Activated CD8-positive, alpha-beta T cell treated with anti-CD3 and anti-CD28 coated beads, Interleukin-2, amount 10 ng/mL, durations not matched to agents 7 days and 5 days (primary cell): ENCODE measurements around the gene TTC39C. TPM values are rescaled to one million over a fixed set of nuclear protein-coding genes. Genes with fewer than 3 reads are reported as not detected.
A peak's percentile ranks its signal among the peaks of the same experiment; 100 is the strongest.
"Not testable (repeated sequence)": the region's sequence is repeated elsewhere in the genome, so short reads cannot be mapped to it uniquely, and the experiment has no call there.

Experiments
- ATAC-seq: fragments of 150-1000 bp; cut with Tn5 transposase; one replicate; pipeline ENCODE4 v1.10.0; 2021; ENCODE audit warnings: moderate library complexity
- CTCF ChIA-PET: fragments of 350-600 bp; sonication (Branson Sonifier 250); formaldehyde crosslinking; loops from one replicate; lab custom pipeline; 2021; ENCODE audit warnings: antibody characterized with exemption; lab: Charles Lee
- POLR2A ChIA-PET: fragments of 350-600 bp; sonication (Branson Sonifier 250); formaldehyde crosslinking; loops from one replicate; lab custom pipeline; 2021; ENCODE audit warnings: antibody characterized with exemption; lab: Charles Lee
- DNase-seq: peaks from one replicate; pipeline ENCODE4 v3.0.0-alpha.2; 2020
- H3K27ac Mint-ChIP-seq: one replicate; pipeline ENCODE4 v1.8.0; 2021; ENCODE audit warnings: mild to moderate bottlenecking, mixed read lengths
- H3K27me3 Mint-ChIP-seq: one replicate; pipeline ENCODE4 v1.8.0; 2021; ENCODE audit warnings: low read depth, mixed read lengths
- H3K36me3 Mint-ChIP-seq: one replicate; pipeline ENCODE4 v1.8.0; 2021; ENCODE audit warnings: low read depth, mixed read lengths
- H3K4me1 Mint-ChIP-seq: one replicate; pipeline ENCODE4 v1.8.0; 2021; ENCODE audit warnings: low read depth, mixed read lengths
- H3K4me3 Mint-ChIP-seq: one replicate; pipeline ENCODE4 v1.8.0; 2021; ENCODE audit warnings: mild to moderate bottlenecking, mixed read lengths
- H3K9me3 Mint-ChIP-seq: one replicate; pipeline ENCODE4 v1.8.0; 2022; ENCODE audit warnings: mixed read lengths; ENCODE audit not compliant: insufficient read depth
- total RNA-seq, 2 experiments: library from RNA; stranded (reverse); gene quantifications; one replicate each; pipeline ENCODE4 v1.2.3, GENCODE V29; 2021

Gene TTC39C
- total RNA-seq, 2 experiments from 2014 or later, result 71.5 to 72.2 TPM

- H3K4me3 Mint-ChIP-seq, POLR2A ChIA-PET, H3K4me1 Mint-ChIP-seq, H3K36me3 Mint-ChIP-seq, CTCF ChIA-PET, H3K9me3 Mint-ChIP-seq, H3K27me3 Mint-ChIP-seq, H3K27ac Mint-ChIP-seq, DNase-seq, ATAC-seq: not testable (repeated sequence)
Observed at GRCh38 chr18:24149591-24149990, 135.0 kb downstream of the TTC39C start.

GRCh38 chr18:24153397-24153796, 138.8 kb downstream of the TTC39C start:
- H3K4me1 Mint-ChIP-seq, result no peaks in the 10 kb centered on the region
- ChIA-PET CTCF (no interaction called here), POLR2A (no interaction called here)
- no peaks in the 10 kb centered on the region for H3K9me3 Mint-ChIP-seq
- peaks cover 5% of the 10 kb centered on the region for H3K27me3 Mint-ChIP-seq
- no peak overlapping the region for H3K27ac Mint-ChIP-seq
- H3K36me3 Mint-ChIP-seq, result no peaks in the 10 kb centered on the region
- DNase-seq (no peak), ATAC-seq (no peak)
- H3K4me3 Mint-ChIP-seq, result no peak overlapping the region

DNA sequence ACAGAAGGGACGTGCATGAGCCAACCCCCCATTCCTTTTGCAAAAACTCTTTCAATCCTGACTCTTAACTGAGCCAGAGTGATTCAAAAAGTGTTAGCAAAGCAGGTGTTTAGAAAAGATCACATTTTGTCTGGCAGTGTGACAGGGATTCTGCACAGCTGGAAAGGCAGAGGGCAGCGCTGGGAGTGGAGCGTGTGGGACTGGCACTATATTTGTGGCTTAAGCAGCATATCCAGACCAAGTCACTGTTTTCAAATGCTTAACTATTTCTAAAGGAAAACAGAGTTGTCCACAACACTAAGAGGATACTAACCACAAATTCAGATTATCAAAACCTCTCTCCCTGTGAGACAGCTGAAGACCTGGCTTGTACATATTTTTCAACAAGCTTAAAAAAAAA, 143.3 kb downstream of the TTC39C start:
- H3K27ac Mint-ChIP-seq, result no peak overlapping the region

GRCh38 chr18:24160086-24160485, 145.5 kb downstream of the TTC39C start:
- H3K27ac Mint-ChIP-seq, result no peak overlapping the region
- POLR2A ChIA-PET, result no interaction called here
- DNase-seq (no peak), ATAC-seq (no peak)
- no peak overlapping the region for H3K4me3 Mint-ChIP-seq
- CTCF ChIA-PET, result no interaction called here
- H3K36me3 Mint-ChIP-seq, result no peaks in the 10 kb centered on the region
- no peaks in the 10 kb centered on the region for H3K4me1 Mint-ChIP-seq
- H3K9me3 Mint-ChIP-seq, result no peaks in the 10 kb centered on the region
- H3K27me3 Mint-ChIP-seq, result peaks cover 5% of the 10 kb centered on the region

More for the DNA sequence above, 143.3 kb downstream of the TTC39C start:
- DNase-seq (no peak), ATAC-seq (no peak)
- Mint-ChIP-seq H3K36me3 (no peaks in the 10 kb centered on the region), H3K9me3 (no peaks in the 10 kb centered on the region), H3K4me1 (no peaks in the 10 kb centered on the region), H3K27me3 (peaks cover 5% of the 10 kb centered on the region), H3K4me3 (no peak overlapping the region)
- POLR2A ChIA-PET, result no interaction called here
- CTCF ChIA-PET, result interaction anchor here (1.1 kb wide), 1 partner anchor 19 kb away, joined by 3 read pairs; no protein-coding TSS in a partner anchor

DNA sequence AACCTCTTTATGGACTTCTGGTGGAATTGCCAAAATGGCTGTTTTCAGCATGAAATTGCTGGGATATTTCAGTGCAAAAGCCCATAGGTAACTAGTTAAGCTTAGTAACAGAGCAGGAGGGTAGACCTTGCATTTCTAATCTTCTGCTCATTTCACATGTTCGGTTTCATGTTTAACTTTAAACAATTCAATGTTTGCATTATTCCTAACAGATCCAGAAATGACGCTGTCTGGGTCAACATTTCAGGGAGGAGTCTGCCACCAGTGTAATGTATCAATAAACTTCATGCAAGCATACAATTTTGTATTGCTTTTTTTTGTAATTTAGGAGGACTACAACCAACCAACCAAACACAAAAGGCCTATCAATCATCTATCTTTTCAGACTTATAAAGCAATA, 146.8 kb downstream of the TTC39C start:
- DNase-seq, result no peak
- H3K9me3 Mint-ChIP-seq, result no peaks in the 10 kb centered on the region
- ChIA-PET CTCF (no interaction called here), POLR2A (no interaction called here)
- no peak overlapping the region for H3K27ac Mint-ChIP-seq
- H3K27me3 Mint-ChIP-seq, result no peaks in the 10 kb centered on the region
- H3K36me3 Mint-ChIP-seq, result no peaks in the 10 kb centered on the region
- H3K4me1 Mint-ChIP-seq, result no peaks in the 10 kb centered on the region
- no peak for ATAC-seq
- H3K4me3 Mint-ChIP-seq, result no peak overlapping the region

DNA sequence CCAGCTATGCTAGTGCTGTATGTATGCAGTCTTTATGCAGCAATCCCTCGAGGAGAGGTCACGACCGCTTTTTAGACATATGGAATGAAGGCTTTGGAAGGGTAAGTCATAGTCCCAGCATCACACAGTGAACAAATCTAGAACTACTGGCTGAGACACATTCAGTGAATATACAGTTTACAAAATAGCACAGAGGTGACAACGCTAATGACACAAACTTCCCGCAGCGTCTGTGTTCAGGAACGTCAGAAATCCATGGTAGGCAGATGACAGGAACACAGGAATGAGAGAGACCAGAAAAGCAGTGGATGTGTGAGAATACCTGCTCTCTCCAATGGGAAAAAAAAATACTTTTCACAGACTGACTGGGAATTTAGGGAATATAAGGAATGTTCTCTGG, 153.9 kb downstream of the TTC39C start:
- no peak for DNase-seq
- Mint-ChIP-seq H3K4me3 (no peak overlapping the region), H3K27me3 (peaks cover 2% of the 10 kb centered on the region), H3K27ac (no peak overlapping the region), H3K4me1 (no peaks in the 10 kb centered on the region), H3K36me3 (no peaks in the 10 kb centered on the region), H3K9me3 (no peaks in the 10 kb centered on the region)
- no peak for ATAC-seq
- ChIA-PET CTCF (no interaction called here), POLR2A (no interaction called here)

DNA sequence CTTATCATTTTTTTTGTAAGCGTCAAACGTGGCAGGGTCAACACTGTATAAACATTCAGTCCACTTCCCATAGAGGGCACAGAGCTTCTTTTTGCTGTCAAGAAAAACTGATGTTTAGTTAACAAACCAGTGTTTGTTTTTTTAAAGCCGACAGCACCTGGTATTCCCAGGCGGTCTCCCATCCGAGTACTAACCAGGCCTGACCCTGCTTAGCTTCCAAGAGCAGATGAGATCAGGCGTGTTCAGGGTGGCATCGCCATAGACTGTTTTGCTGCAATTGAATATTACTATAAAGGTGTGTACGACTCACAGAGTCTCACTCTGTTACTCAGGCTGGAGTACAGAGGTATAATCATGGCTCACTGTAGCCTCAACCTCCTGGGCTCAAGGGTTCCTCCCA, 155.8 kb downstream of the TTC39C start:
- CTCF ChIA-PET, result no interaction called here
- Mint-ChIP-seq H3K4me1 (no peaks in the 10 kb centered on the region), H3K27me3 (peaks cover 5% of the 10 kb centered on the region), H3K27ac (no peak overlapping the region), H3K9me3 (no peaks in the 10 kb centered on the region), H3K4me3 (no peak overlapping the region), H3K36me3 (no peaks in the 10 kb centered on the region)
- DNase-seq (no peak), ATAC-seq (no peak)
- POLR2A ChIA-PET, result no interaction called here

- Mint-ChIP-seq H3K4me3 (no peak overlapping the region), H3K36me3 (no peaks in the 10 kb centered on the region), H3K9me3 (no peaks in the 10 kb centered on the region), H3K4me1 (no peaks in the 10 kb centered on the region), H3K27me3 (peaks cover 9% of the 10 kb centered on the region), H3K27ac (no peak overlapping the region)
- DNase-seq, result no peak
- ChIA-PET CTCF (no interaction called here), POLR2A (no interaction called here)
- ATAC-seq, result no peak
Observed at GRCh38 chr18:24173997-24174396, 159.4 kb downstream of the TTC39C start.

GRCh38 chr18:24176727-24177416, 162.3 kb downstream of the TTC39C start:
- ChIA-PET POLR2A (no interaction called here), CTCF (interaction anchor here (0.6 to 3.1 kb wide), 23 partner anchors 8 to 399 kb away, joined by 3 to 34 read pairs (median 4); partner anchors contain the start of gene HRH4)
- H3K27ac Mint-ChIP-seq, result no peak overlapping the region
- peaks cover 7% of the 10 kb centered on the region for H3K27me3 Mint-ChIP-seq
- DNase-seq, result peak; percentile 58
- ATAC-seq, result peak; percentile 30
- H3K36me3 Mint-ChIP-seq, result no peaks in the 10 kb centered on the region
- no peaks in the 10 kb centered on the region for H3K4me1 Mint-ChIP-seq
- no peak overlapping the region for H3K4me3 Mint-ChIP-seq
- no peaks in the 10 kb centered on the region for H3K9me3 Mint-ChIP-seq

- POLR2A ChIA-PET, result no interaction called here
- no peak overlapping the region for H3K27ac Mint-ChIP-seq
- ATAC-seq (no peak), DNase-seq (no peak)
- H3K4me1 Mint-ChIP-seq, result no peaks in the 10 kb centered on the region
- no peaks in the 10 kb centered on the region for H3K36me3 Mint-ChIP-seq
- no peaks in the 10 kb centered on the region for H3K9me3 Mint-ChIP-seq
- H3K4me3 Mint-ChIP-seq, result no peak overlapping the region
- peaks cover 7% of the 10 kb centered on the region for H3K27me3 Mint-ChIP-seq
- CTCF ChIA-PET, result interaction anchor here (1.2 to 3.1 kb wide), 7 partner anchors 11 to 317 kb away, joined by 4 to 34 read pairs (median 5); no protein-coding TSS in a partner anchor
Observed at GRCh38 chr18:24177499-24178133, 163.1 kb downstream of the TTC39C start.

DNA sequence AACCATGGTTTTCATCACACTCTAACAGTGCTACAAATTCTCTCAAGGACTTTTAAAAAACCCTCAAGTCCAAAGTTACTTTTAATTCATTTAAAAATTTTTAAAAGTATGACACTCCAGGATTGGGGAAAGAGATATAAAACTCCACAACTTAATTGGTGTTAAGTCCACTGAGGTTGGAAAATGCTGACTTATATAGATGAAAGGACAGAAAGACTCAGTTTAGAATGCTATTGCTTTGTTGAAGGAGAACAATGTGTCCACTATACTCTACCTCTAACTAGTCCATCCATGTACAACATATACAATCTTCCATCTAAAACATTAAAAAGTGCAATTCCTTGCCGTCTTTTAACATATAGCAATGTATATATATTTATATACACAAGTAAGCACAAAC, 165.5 kb downstream of the TTC39C start:
- no peak for ATAC-seq
- H3K4me1 Mint-ChIP-seq, result no peaks in the 10 kb centered on the region
- POLR2A ChIA-PET, result no interaction called here

GRCh38 chr18:24181806-24182205, 167.3 kb downstream of the TTC39C start:
- Mint-ChIP-seq H3K27me3 (peaks cover under 1% of the 10 kb centered on the region), H3K4me3 (no peak overlapping the region), H3K4me1 (no peaks in the 10 kb centered on the region), H3K27ac (no peak overlapping the region), H3K36me3 (no peaks in the 10 kb centered on the region), H3K9me3 (no peaks in the 10 kb centered on the region)
- ATAC-seq, result no peak
- DNase-seq, result no peak
- ChIA-PET POLR2A (no interaction called here), CTCF (interaction anchor here (1.1 kb wide), 1 partner anchor 307 kb away, joined by 3 read pairs; no protein-coding TSS in a partner anchor)

More for the DNA sequence above, 165.5 kb downstream of the TTC39C start:
- Mint-ChIP-seq H3K9me3 (no peaks in the 10 kb centered on the region), H3K4me3 (no peak overlapping the region), H3K27ac (no peak overlapping the region), H3K27me3 (peaks cover 5% of the 10 kb centered on the region), H3K36me3 (no peaks in the 10 kb centered on the region)
- CTCF ChIA-PET, result no interaction called here
- no peak for DNase-seq
